Measurements from ENCODE around the gene SPACA7. TPM values are rescaled to one million over a fixed set of nuclear protein-coding genes. Genes with fewer than 3 reads are reported as not detected.

Gene SPACA7
- total and polyA plus RNA-seq, 8 donors = not detected

- no peak for FAIRE-seq
- H3K27me3 ChIP-seq = peaks cover 0 to 10% (median 0%) of the 10 kb centered on the region in 4 donors
- peak; percentile 91 to 98 (median 96) for ATAC-seq
- WGBS, 2 donors = 0 to 1% methylated on average over 10 of the region's 10 CpGs
- no peaks in the 10 kb centered on the region for H3K9me3 ChIP-seq
- intact Hi-C loops (cut with DNase I) = loop anchor here in 2 of 3 donors (5.0 kb wide), 2 partner anchors 967 to 972 kb away; no protein-coding TSS in a partner anchor
- H3K4me3 ChIP-seq = no peak overlapping the region
- no peak overlapping the region for H3K27ac ChIP-seq
- H3K4me1 ChIP-seq = no peaks in the 10 kb centered on the region
- TF ChIP-seq, protein P1, sequence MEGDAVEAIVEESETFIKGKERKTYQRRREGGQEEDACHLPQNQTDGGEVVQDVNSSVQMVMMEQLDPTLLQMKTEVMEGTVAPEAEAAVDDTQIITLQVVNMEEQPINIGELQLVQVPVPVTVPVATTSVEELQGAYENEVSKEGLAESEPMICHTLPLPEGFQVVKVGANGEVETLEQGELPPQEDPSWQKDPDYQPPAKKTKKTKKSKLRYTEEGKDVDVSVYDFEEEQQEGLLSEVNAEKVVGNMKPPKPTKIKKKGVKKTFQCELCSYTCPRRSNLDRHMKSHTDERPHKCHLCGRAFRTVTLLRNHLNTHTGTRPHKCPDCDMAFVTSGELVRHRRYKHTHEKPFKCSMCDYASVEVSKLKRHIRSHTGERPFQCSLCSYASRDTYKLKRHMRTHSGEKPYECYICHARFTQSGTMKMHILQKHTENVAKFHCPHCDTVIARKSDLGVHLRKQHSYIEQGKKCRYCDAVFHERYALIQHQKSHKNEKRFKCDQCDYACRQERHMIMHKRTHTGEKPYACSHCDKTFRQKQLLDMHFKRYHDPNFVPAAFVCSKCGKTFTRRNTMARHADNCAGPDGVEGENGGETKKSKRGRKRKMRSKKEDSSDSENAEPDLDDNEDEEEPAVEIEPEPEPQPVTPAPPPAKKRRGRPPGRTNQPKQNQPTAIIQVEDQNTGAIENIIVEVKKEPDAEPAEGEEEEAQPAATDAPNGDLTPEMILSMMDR (IDR thresholded peaks at IDR 0.05) = peak; percentile 48 to 89 (median 81)
- no peaks in the 10 kb centered on the region for H3K36me3 ChIP-seq
- peak; percentile 43 to 91 (median 79) for DNase-seq
Observed at GRCh38 chr13:112443995-112444311, 67.8 kb downstream of the SPACA7 start.

GRCh38 chr13:112444416-112445399 is 68.6 kb downstream of the SPACA7 start:
- Histone ChIP-seq H3K27ac (no peak overlapping the region), H3K4me3 (no peak overlapping the region), H3K4me1 (no peaks in the 10 kb centered on the region), H3K27me3 (peaks cover 0 to 10% (median 0%) of the 10 kb centered on the region in 4 donors), H3K9me3 (no peaks in the 10 kb centered on the region), H3K36me3 (no peaks in the 10 kb centered on the region)
- intact Hi-C loops (cut with DNase I) = loop anchor here in 2 of 3 donors (5.0 kb wide), 2 partner anchors 967 to 972 kb away; no protein-coding TSS in a partner anchor
- 59 to 68% methylated on average over 40 to 42 of the region's 42 CpGs for WGBS, 2 donors
- ATAC-seq (no peak), FAIRE-seq (no peak), DNase-seq (peak in 2 of 6 donors; percentile 51 to 58)
- TF ChIP-seq, protein P1 (IDR thresholded peaks at IDR 0.05) = no peak

GRCh38 chr13:112445411-112446271 is 69.5 kb downstream of the SPACA7 start:
- H3K27ac ChIP-seq = no peak overlapping the region
- no peak overlapping the region for H3K4me3 ChIP-seq
- TF ChIP-seq, protein P1 (IDR thresholded peaks at IDR 0.05) = no peak
- peak in 2 of 6 donors; percentile 47 to 50 for DNase-seq
- intact Hi-C loops (cut with DNase I) = no loop called here
- 47 to 54% methylated on average over 27 to 31 of the region's 31 CpGs for WGBS, 2 donors
- no peak for FAIRE-seq
- H3K36me3 ChIP-seq = no peaks in the 10 kb centered on the region
- no peak for ATAC-seq
- H3K9me3 ChIP-seq = no peaks in the 10 kb centered on the region
- peaks cover 0 to 10% (median 0%) of the 10 kb centered on the region in 4 donors for H3K27me3 ChIP-seq
- peaks cover 0 to 4% (median 2%) of the 10 kb centered on the region in 3 donors for H3K4me1 ChIP-seq

DNA sequence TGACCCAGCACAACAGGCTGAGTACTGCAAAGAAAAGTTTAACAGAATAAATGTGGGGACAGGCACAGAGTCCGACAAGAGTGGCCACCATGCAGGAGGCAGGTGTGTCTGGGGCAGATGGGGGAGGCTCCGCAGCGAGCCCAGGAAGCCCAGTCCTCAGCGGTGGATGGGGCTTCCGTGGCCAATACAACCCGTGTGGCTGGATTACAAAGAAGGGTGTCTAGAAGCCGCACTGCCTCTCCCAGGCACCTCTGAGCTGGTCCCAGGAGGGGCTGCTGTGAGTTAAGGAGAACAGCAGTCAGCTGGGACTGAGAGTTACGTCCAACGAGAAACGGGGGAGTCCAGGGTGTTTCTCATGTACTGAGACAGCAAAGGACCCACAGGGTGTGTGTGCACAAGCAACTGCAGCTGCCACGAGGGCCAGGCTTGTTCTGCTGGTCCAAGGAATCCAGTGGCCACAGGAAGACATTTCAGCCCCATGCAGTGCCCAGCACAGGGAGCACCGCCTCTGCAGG is 70.2 kb downstream of the SPACA7 start:
- H3K36me3 ChIP-seq = no peaks in the 10 kb centered on the region
- intact Hi-C loops (cut with DNase I) = no loop called here
- H3K4me1 ChIP-seq = peaks cover 0 to 7% (median 4%) of the 10 kb centered on the region in 3 donors
- no peaks in the 10 kb centered on the region for H3K9me3 ChIP-seq
- 66 to 75% methylated on average over 12 of the region's 12 CpGs for WGBS, 2 donors
- H3K4me3 ChIP-seq = no peak overlapping the region
- no peak for FAIRE-seq
- H3K27ac ChIP-seq = no peak overlapping the region
- H3K27me3 ChIP-seq = peaks cover 0 to 10% (median 0%) of the 10 kb centered on the region in 4 donors
- TF ChIP-seq, protein P1 (IDR thresholded peaks at IDR 0.05) = no peak
- DNase-seq = peak in 1 of 6 donors; percentile 33
- no peak for ATAC-seq
